HG02623 (cell line): ENCODE data around the gene F3.
"Not testable (repeated sequence)": the region's sequence is repeated elsewhere in the genome, so short reads cannot be mapped to it uniquely, and the experiment has no call there.

Experiments
- ATAC-seq: cut with Tn5 transposase; IDR thresholded peaks from one replicate; pipeline ENCODE4 v1.9.1; 2021; ENCODE audit warnings: moderate library complexity; ENCODE audit not compliant: unreplicated experiment

The F3 gene

GRCh38 chr1:94541246-94542087 is at the start of gene F3:
Gene F3 (minus strand): TSS chr1:94541759. CDS start chr1:94541636, 123 bp downstream.
- ATAC-seq, result peak; percentile 82

- no peak for ATAC-seq
Observed at GRCh38 chr1:94590203-94591137, 48.9 kb upstream of the F3 start.

GRCh38 chr1:94589728-94590127 is 48.2 kb upstream of the F3 start:
- no peak for ATAC-seq

- ATAC-seq, result no peak
Observed at GRCh38 chr1:94582565-94582964, 41.0 kb upstream of the F3 start.

GRCh38 chr1:94580367-94581115 is 39.0 kb upstream of the F3 start:
- no peak for ATAC-seq

GRCh38 chr1:94579876-94580294 is 38.3 kb upstream of the F3 start:
- no peak for ATAC-seq

GRCh38 chr1:94578856-94579255 is 37.3 kb upstream of the F3 start:
- no peak for ATAC-seq

GRCh38 chr1:94573917-94574316 is 32.4 kb upstream of the F3 start:
- ATAC-seq, result not testable (repeated sequence)

- ATAC-seq, result no peak
Observed at GRCh38 chr1:94572780-94573179, 31.2 kb upstream of the F3 start.

- not testable (repeated sequence) for ATAC-seq
Observed at GRCh38 chr1:94570965-94571364, 29.4 kb upstream of the F3 start.

- ATAC-seq, result not testable (repeated sequence)
Observed at GRCh38 chr1:94568806-94569205, 27.2 kb upstream of the F3 start.

GRCh38 chr1:94567975-94568607 is 26.5 kb upstream of the F3 start:
- not testable (repeated sequence) for ATAC-seq

GRCh38 chr1:94566436-94566835 is 24.9 kb upstream of the F3 start:
- not testable (repeated sequence) for ATAC-seq

GRCh38 chr1:94565901-94566300 is 24.3 kb upstream of the F3 start:
- ATAC-seq, result no peak

GRCh38 chr1:94562519-94563260 is 21.1 kb upstream of the F3 start:
- ATAC-seq, result no peak

GRCh38 chr1:94560333-94560732 is 18.8 kb upstream of the F3 start:
- no peak for ATAC-seq

GRCh38 chr1:94559921-94560320 is 18.4 kb upstream of the F3 start:
- ATAC-seq, result no peak

GRCh38 chr1:94555091-94555490 is 13.5 kb upstream of the F3 start:
- ATAC-seq, result no peak

GRCh38 chr1:94554580-94554979 is 13.0 kb upstream of the F3 start:
- ATAC-seq, result no peak

GRCh38 chr1:94553931-94554330 is 12.4 kb upstream of the F3 start:
- ATAC-seq, result no peak
